ES-I3 (cell line): ENCODE measurements around the gene RNF144A.

Experiments used
- H3K36me3 ChIP-seq: 2 replicates; pipeline ENCODE4 v1.6.1; 2013; ENCODE audit warnings: mild to moderate bottlenecking, low read length, control low read depth, moderate library complexity; ENCODE audit not compliant: insufficient read depth
- H3K4me1 ChIP-seq: 2 replicates; pipeline ENCODE4 v1.6.1; 2013; ENCODE audit warnings: mild to moderate bottlenecking, control low read depth, low read length; ENCODE audit not compliant: insufficient read depth
- H3K9ac ChIP-seq: 2 replicates; pipeline ENCODE4 v1.6.1; 2013; ENCODE audit warnings: low read depth, mild to moderate bottlenecking, low read length, moderate library complexity
- H3K9me3 ChIP-seq: 2 replicates; pipeline ENCODE4 v1.6.1; 2013; ENCODE audit warnings: mild to moderate bottlenecking, low read length, moderate library complexity; ENCODE audit not compliant: control insufficient read depth, insufficient read depth

Gene RNF144A

DNA sequence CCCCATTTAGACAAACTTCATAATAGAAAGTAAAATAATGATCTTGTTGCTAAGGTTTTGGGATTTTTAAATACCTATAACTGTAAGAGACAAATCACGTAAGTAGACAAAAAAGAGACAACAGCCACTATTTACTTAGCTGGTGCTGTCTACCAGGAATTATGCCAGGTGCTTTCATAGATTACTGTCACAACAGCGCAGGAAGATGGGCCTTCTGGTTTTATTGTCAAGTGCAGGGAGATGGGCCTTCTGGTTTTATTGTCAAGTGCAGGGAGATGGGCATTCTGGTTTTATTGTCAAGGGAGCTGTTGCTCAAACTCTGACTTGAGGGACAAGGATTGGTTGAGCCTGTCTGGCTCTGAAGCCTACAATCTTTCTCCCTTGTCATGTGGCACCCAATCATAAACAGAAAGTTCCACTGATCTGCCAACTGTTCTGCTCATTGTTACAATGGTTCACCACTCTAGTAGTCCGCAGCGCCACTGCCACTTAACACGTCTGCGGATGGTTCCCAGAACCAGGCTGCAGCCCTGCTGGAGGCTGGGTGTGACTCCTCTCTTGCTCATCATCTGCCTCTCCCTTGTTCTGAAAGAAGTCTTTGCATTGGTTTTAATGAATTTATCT is 95.0 kb downstream of the RNF144A start:
- Histone ChIP-seq H3K9ac (no peak overlapping the region), H3K9me3 (no peaks in the 10 kb centered on the region), H3K36me3 (peaks cover 1% of the 10 kb centered on the region; the same call in 1 of the 2 replicates), H3K4me1 (no peaks in the 10 kb centered on the region)

DNA sequence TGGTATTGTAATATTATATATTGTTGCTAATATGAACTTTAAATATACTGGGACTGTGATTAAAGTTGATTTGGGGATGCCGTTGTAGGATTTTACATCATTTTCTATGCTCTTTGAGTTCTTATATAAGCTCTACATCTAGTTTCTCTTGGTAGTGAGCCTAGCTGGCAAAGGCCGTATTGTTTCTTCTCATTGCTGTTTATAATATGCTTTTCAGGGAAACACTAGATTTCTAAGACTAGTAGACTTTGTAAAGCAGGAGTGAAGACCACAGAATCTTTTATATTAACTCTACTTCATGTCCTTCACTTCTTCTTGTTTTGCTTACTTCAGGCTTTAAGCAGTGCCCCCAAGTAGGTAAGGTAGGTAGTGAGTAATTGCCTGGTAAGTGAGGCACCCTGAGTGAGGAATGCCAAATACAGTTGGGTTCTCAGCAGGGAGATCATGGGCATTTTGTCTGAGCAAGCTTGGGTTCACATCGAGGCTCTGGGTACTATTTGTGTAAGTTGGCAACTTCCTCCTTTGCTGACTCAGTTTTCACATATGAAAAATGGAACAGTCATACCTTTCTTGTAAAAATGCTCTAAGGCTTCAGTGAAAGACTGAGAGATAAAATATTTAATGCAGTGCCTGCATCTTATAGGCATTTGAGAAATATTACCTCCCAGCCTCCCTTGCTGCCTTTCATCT is 96.4 kb downstream of the RNF144A start:
- Histone ChIP-seq H3K36me3 (no peaks in the 10 kb centered on the region), H3K4me1 (no peaks in the 10 kb centered on the region), H3K9me3 (no peaks in the 10 kb centered on the region), H3K9ac (no peak overlapping the region)

DNA sequence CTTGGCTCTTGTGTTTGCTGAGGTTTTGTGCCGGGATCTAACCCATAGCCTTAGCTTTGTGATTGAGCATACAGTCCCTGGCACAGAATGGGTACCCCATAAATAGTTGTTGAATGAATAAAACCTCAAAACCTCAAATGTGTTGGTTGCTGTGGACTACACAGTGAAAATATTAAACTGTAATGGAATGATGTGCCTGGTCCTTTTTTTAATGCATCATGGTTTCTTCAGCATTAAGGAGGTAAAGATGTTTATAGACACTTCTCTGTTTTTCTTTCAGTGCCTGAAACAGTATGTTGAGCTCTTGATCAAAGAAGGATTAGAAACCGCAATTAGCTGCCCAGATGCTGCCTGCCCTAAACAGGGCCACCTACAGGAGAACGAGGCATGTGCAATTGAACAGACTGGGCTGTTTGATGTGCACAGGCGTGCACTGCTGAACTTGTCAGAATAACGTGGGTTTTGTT is 97.0 kb downstream of the RNF144A start:
- Histone ChIP-seq H3K9me3 (no peaks in the 10 kb centered on the region), H3K36me3 (no peaks in the 10 kb centered on the region), H3K4me1 (no peaks in the 10 kb centered on the region), H3K9ac (no peak overlapping the region)

DNA sequence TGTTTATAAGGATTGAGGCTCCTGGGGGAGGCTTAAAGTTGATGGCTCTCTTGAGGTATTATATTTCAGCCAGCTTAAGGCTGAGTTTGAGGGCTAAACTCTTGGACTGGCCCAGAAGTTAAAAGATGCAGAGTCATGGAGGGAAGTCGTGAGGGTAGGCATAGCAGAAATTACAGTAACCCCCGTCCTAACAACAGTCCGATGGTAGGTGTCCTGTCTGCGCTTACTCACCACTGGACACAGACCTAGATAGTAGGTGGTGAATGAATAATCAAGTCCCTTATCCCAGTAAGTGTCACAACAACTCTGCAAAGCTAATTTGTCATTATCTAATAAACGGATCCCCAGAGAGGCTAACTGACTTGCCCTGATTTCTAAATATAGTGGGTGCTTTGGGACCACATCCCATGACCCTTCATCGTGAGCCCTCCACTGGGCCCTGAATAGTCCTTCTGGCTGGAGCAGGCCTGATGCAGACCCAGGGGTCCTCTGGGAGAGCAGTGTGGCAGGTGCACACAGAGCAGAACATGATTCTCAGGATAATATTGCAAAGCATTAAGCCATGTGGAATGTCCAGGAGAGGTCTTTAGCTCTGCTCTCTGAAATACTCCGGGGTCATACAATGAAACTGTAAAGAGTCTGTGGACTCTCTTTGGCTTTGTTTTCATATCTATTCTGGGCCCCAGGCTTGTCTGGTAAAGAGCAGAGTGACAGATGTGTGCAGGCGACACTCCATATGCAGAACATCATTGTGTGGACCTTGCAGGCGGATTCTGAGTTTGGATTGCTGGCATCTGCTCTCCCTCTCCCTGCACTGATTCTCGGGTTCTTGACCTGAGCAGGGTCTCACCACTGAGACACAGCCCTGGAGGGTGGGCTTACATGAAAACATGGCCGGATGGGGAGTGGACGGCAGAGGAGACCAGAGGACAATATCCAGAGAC is 98.1 kb downstream of the RNF144A start:
- H3K9ac ChIP-seq: no peak overlapping the region
- no peaks in the 10 kb centered on the region for H3K4me1 ChIP-seq

DNA sequence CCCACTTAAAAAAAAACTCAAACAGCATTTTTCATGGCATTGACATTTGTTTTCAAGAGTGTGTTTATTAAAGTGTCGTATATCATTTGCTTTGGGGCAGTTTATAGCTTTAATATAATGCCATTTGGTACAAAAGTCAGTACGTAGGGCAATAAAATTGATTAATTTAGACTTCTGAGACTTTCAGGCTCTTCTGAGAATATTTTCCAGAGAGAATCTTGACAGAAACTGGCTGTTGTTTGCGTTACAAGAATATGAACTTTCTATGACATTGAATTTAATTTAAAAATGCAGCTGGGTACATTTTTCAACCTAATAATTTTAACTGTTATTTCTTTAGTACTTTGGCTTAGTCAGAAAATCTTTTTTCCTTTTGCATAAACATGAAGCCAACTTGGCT is 98.9 kb downstream of the RNF144A start:
- H3K9me3 ChIP-seq: no peaks in the 10 kb centered on the region
- no peak overlapping the region for H3K9ac ChIP-seq
- H3K36me3 ChIP-seq: peaks cover 3% of the 10 kb centered on the region; the same call in 1 of the 2 replicates
- H3K4me1 ChIP-seq: no peaks in the 10 kb centered on the region

More for the DNA sequence above, 98.1 kb downstream of the RNF144A start:
- Histone ChIP-seq H3K36me3 (peaks cover 3% of the 10 kb centered on the region; the same call in 1 of the 2 replicates), H3K9me3 (no peaks in the 10 kb centered on the region)

DNA sequence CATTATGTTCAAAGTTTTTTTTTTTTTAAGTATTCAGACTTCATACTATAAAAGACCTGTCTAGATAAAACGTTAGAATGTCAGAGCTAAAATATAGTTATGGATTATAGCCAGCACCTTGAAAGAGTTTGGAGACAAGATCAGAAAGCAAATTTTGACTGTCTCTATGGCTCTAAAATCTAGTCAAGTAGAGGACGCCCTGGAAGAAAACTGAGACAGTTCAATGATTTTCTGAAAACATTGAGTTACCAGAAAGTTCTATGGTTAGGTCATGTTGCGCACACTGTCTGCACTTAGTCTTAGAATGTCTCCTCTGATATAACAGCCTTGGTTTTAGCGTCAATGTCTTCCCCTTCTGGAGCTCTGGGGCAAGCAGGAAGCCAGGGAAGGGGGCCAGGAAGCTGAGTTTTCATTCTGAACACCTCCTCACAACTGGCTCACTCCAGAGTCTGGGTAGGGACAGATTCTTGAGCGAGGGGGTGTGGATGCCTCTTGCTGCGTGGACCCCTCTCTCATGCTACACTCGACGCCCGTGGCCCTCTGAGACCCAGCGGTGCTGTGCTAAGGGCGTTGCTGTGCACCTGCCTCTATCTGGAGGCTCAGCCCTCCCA is 99.5 kb downstream of the RNF144A start:
- Histone ChIP-seq H3K4me1 (no peaks in the 10 kb centered on the region), H3K9ac (no peak overlapping the region), H3K9me3 (no peaks in the 10 kb centered on the region), H3K36me3 (peaks cover 3% of the 10 kb centered on the region; the same call in 1 of the 2 replicates)

DNA sequence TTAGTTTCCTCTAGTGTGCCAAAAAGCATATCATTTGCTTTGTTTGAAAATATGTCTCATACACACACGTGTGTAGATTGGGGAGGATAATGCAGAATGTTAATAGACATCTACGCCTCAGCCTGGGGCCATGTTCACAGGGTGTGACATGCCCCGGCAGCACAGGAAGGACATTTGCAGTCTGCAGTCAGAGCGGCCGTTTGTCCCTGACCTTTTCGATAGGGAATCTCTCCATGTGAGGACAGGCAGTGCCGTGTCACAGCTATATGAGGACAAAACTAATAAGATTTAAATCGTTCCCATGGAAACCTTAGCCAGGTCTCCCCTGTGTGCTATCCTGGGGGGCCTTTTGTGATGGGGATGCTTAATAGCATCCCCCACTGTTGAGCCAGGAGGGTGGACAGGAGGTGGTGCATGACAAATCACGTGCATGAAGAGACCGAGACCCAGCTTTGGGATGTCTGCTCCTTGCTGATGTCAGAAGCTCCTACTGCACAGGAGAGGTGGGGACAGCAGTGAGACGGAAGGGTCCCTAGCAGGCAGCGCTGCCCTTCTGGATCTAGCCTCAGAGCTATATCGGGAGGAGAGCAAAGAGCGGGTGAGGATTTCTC is 100.6 kb downstream of the RNF144A start:
- Histone ChIP-seq H3K4me1 (no peaks in the 10 kb centered on the region), H3K9ac (no peak overlapping the region), H3K9me3 (no peaks in the 10 kb centered on the region), H3K36me3 (peaks cover 3% of the 10 kb centered on the region; the same call in 1 of the 2 replicates)

DNA sequence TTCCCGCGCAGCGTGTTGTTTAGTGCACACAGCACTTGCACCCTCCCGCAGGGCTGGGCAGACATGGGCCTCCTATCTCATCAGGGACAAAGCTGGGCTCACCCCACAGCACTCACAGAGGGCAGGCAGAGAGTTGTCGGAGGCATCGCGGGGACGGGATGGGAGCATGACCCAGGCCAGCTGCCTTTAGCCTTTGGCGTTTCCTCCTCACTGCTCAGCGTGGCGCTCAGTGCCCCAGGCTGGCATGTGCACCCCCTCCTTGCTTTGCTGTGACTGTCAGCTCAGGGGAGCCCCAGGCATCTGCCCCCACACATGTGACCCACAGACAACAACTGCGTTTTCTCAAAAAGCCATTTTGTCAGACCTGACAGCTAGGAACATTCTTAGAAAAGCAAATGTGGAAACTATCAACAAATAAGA is 101.1 kb downstream of the RNF144A start:
- Histone ChIP-seq H3K36me3 (peaks cover 3% of the 10 kb centered on the region; the same call in 1 of the 2 replicates), H3K4me1 (no peaks in the 10 kb centered on the region), H3K9ac (no peak overlapping the region), H3K9me3 (no peaks in the 10 kb centered on the region)

DNA sequence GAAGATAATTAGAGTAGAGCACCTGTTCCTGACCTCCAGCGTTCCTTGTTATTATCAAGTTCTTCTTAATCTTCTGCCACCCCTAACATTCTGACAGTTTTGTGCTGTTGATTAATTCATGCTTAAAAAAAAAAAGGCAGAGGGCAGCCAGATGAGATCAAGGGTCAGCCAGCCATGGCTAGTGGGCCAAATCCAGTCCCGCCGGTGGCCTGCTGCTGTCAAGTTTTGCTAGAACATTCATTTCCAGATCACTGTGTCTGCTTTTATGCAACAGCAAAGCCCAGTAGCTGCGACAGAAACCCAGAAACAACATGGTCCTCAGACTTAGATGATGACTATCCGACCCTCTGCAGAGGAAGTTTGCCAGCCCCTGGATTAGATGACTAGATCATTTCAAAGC is 101.6 kb downstream of the RNF144A start:
- no peak overlapping the region for H3K9ac ChIP-seq
- no peaks in the 10 kb centered on the region for H3K4me1 ChIP-seq
- H3K36me3 ChIP-seq: peaks cover 3% of the 10 kb centered on the region; the same call in 1 of the 2 replicates
- no peaks in the 10 kb centered on the region for H3K9me3 ChIP-seq

DNA sequence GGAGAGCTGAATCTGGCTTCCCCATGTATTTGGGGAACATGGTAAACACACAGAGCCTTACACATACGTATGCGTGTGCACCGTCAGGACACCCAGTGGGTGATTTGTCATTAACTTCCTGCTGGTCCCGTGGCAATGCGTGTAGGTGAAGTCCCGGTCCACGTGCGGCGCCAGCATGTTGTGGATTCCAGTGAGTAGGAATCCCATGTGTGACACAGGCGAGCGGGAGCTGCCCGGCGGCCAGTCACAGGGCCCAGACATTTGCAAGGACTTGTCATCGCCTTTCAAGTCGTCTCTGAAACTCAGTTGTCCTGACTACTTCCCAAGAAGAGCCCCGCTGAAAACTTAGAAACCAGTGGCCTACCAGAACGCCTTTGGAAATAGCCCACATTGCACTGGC is 102.0 kb downstream of the RNF144A start:
- H3K4me1 ChIP-seq: no peaks in the 10 kb centered on the region
- no peak overlapping the region for H3K9ac ChIP-seq
- peaks cover 3% of the 10 kb centered on the region; the same call in 1 of the 2 replicates for H3K36me3 ChIP-seq
- no peaks in the 10 kb centered on the region for H3K9me3 ChIP-seq

DNA sequence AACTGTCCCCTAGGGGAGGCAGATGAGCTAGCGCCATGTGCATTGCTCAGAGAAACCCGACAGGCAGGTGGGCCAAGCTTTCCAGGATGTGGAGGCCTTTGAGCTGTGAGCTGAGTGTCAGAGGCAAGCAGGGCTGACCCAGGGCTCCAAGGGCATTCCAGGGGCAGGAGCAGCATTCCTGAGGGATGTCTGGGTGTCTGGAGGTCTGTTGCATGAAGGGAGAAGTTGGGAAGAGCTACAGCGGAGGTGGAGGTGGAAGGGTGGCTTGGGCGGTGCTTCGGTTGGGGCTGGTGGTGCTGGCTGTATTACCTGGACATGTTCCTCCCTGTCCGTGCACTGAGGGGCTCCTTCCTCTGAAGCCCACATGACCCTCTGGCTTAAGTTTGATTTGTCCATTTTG is 102.8 kb downstream of the RNF144A start:
- Histone ChIP-seq H3K4me1 (no peaks in the 10 kb centered on the region), H3K36me3 (peaks cover 3% of the 10 kb centered on the region; the same call in 1 of the 2 replicates), H3K9ac (no peak overlapping the region), H3K9me3 (no peaks in the 10 kb centered on the region)

DNA sequence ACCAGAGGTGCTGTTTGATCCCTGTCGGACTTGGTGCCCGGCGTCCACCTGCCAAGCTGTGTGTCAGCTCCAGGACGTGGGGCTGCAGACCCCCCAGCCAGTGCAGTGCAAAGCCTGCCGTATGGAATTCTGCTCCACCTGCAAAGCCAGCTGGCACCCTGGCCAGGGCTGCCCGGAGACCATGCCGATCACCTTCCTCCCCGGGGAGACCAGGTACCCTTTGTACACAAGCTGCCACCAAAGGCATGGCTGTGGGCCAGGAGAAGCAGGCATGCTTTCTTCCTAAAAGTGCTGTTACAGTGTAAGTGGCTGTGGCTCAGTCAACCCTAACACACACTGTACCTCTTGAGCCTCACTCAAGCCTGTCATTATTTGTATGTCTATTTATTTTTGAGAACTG is 103.3 kb downstream of the RNF144A start:
- H3K4me1 ChIP-seq: no peaks in the 10 kb centered on the region
- H3K9ac ChIP-seq: no peak overlapping the region
- peaks cover 3% of the 10 kb centered on the region; the same call in 1 of the 2 replicates for H3K36me3 ChIP-seq
- no peaks in the 10 kb centered on the region for H3K9me3 ChIP-seq

DNA sequence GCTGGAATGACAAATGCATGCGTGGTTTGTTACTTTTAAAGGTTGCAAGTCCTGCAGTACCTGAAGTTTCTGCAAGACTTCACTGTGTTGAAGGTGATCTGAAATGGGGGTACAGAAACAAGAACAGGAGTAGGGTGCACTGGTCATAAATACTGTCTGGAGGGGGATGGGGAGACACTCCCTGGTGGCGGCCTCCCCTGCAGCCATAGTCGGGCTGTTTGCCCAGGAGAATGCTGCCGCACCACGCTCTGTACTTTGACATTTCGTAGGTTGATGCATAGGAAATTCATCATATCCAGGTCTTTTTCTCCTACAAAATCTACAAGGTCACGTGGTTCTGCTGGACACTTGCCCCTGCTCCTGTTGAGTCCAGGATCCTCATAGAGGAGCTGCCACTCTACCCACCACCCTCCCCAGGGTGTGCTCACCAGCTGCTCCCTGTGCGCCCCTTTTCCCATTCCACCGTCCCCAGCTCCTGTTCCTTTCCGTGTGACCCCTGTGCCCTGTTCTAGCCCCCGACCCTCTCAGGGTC is 103.8 kb downstream of the RNF144A start:
- Histone ChIP-seq H3K9ac (no peak overlapping the region), H3K36me3 (peaks cover 3% of the 10 kb centered on the region; the same call in 1 of the 2 replicates), H3K9me3 (no peaks in the 10 kb centered on the region), H3K4me1 (no peaks in the 10 kb centered on the region)
